Activated naive CD4-positive, alpha-beta T cell treated with anti-CD3 and anti-CD28 coated beads, Interleukin-2, amount 50 U/mL, for 72 hours (primary cell): ENCODE data around the gene FMNL2. TPM values are rescaled to one million over a fixed set of nuclear protein-coding genes. Genes with fewer than 3 reads are reported as not detected.

Experiments
- ATAC-seq, 2 donors: fragments of 150-1000 bp; cut with Tn5 transposase; 2 replicates each; pipeline ENCODE4 v1.10.0; 2021; ENCODE audit warnings: mild to moderate bottlenecking in 2 of 2, moderate library complexity in 2 of 2
- DNase-seq, 2 donors: peaks; one replicate each; pipeline ENCODE4 v3.0.0; 2021 to 2022; ENCODE audit warnings: low spot score in 2 of 2
- H3K27ac Mint-ChIP-seq, 2 donors: one replicate each; pipeline ENCODE4 v1.8.0; 2022; ENCODE audit warnings: mild to moderate bottlenecking in 2 of 2, mixed read lengths in 2 of 2
- H3K36me3 Mint-ChIP-seq, 2 donors: one replicate each; pipeline ENCODE4 v1.8.0; 2022; ENCODE audit warnings: mixed read lengths in 2 of 2
- H3K9me3 Mint-ChIP-seq, 2 donors: one replicate each; pipeline ENCODE4 v1.8.0; 2022; ENCODE audit warnings: mixed read lengths in 2 of 2
- total RNA-seq, 2 donors: library from RNA; stranded (reverse); gene quantifications; one replicate each; pipeline ENCODE4 v1.2.3, GENCODE V29; 2022

The FMNL2 gene
- total RNA-seq, 2 donors from 2014 or later = 0.34 to 8.0 TPM

DNA sequence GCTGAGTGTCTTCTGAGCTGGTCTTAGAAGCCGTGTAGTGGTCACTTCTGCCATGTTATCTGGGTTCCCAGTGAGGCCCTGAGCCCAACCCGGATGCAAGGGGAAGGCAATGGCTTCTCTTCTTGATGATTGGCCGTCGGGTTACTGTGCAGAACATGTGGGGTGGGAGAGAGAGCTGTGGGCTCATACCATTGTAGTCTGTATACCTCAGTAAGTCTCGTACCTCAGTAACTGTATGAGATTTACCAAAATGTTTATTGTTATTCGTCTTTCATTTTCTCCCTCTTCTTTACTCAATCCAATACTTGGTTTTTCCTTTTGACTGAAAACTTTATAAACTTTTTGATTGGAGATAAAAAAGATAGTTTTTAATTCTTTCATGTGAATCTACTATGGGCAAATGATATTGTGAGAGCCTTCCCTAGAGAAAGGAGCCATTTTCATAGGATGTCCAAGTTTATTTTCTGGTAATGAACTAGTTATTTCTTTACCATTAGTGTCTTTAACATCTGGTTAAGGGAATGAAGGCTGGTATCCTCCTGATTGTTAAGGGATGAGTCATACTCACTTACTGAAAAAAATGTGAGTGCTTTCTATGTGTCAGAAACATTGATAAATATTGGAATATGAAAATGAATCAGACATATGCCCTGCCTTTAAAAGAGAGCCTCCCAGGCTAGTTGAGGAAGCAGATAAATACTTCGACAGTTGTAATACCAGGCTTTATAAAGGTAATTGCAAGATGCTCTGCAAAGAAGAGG, 252.4 kb downstream of the FMNL2 start:
- H3K9me3 Mint-ChIP-seq = no peaks in the 10 kb centered on the region
- ATAC-seq (peak in 1 of 2 donors; percentile 82), DNase-seq (no peak)
- peak overlapping the region in 1 of 2 donors; percentile 82 for H3K27ac Mint-ChIP-seq
- H3K36me3 Mint-ChIP-seq = peaks cover 0 to 6% of the 10 kb centered on the region in 2 donors

DNA sequence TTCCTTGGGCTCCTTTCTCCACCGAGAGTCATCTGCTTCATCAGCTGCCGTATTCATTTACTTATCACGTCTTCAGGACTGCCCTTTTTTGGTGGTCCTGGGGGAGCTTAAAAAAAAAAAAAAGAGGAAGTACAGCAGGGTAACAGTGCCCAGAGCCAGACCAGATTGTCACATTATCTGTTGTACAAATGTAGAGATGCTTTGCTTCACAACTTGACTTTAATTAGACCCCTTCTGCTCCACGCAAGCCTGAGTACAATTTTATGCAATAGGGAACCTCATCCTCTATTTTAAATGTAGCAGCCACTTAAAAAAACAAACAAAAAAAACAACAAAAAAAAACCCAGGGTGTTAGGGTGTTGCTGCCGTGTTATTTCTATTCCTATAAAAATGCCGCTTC, 254.0 kb downstream of the FMNL2 start:
- no peak for ATAC-seq
- no peak for DNase-seq
- Mint-ChIP-seq H3K9me3 (no peaks in the 10 kb centered on the region), H3K27ac (no peak overlapping the region), H3K36me3 (peaks cover 0 to 6% of the 10 kb centered on the region in 2 donors)

GRCh38 chr2:152594022-152594766, 259.2 kb downstream of the FMNL2 start:
- Mint-ChIP-seq H3K27ac (peak overlapping the region in 1 of 2 donors; percentile 29), H3K9me3 (no peaks in the 10 kb centered on the region), H3K36me3 (no peaks in the 10 kb centered on the region)
- ATAC-seq (peak; percentile 85 to 95), DNase-seq (no peak)

- peak in 1 of 2 donors; percentile 9 for ATAC-seq
- Mint-ChIP-seq H3K27ac (no peak overlapping the region), H3K36me3 (no peaks in the 10 kb centered on the region), H3K9me3 (no peaks in the 10 kb centered on the region)
- no peak for DNase-seq
These were observed 259.8 kb downstream of the FMNL2 start for GRCh38 chr2:152594792-152595191.

- H3K36me3 Mint-ChIP-seq = no peaks in the 10 kb centered on the region
- ATAC-seq (no peak), DNase-seq (no peak)
- no peak overlapping the region for H3K27ac Mint-ChIP-seq
- no peaks in the 10 kb centered on the region for H3K9me3 Mint-ChIP-seq
These were observed 264.2 kb downstream of the FMNL2 start for GRCh38 chr2:152598975-152599759.

GRCh38 chr2:152600051-152600657, 265.2 kb downstream of the FMNL2 start:
- ATAC-seq (no peak), DNase-seq (no peak)
- no peaks in the 10 kb centered on the region for H3K36me3 Mint-ChIP-seq
- H3K27ac Mint-ChIP-seq = no peak overlapping the region
- H3K9me3 Mint-ChIP-seq = no peaks in the 10 kb centered on the region

- no peak for DNase-seq
- no peaks in the 10 kb centered on the region for H3K9me3 Mint-ChIP-seq
- H3K36me3 Mint-ChIP-seq = no peaks in the 10 kb centered on the region
- no peak for ATAC-seq
- H3K27ac Mint-ChIP-seq = no peak overlapping the region
These were observed 265.7 kb downstream of the FMNL2 start for GRCh38 chr2:152600697-152601096.

GRCh38 chr2:152602750-152603149, 267.8 kb downstream of the FMNL2 start:
- Mint-ChIP-seq H3K9me3 (no peaks in the 10 kb centered on the region), H3K36me3 (no peaks in the 10 kb centered on the region), H3K27ac (no peak overlapping the region)
- DNase-seq (no peak), ATAC-seq (no peak)

GRCh38 chr2:152603166-152603565, 268.2 kb downstream of the FMNL2 start:
- H3K9me3 Mint-ChIP-seq = no peaks in the 10 kb centered on the region
- DNase-seq = no peak

DNA sequence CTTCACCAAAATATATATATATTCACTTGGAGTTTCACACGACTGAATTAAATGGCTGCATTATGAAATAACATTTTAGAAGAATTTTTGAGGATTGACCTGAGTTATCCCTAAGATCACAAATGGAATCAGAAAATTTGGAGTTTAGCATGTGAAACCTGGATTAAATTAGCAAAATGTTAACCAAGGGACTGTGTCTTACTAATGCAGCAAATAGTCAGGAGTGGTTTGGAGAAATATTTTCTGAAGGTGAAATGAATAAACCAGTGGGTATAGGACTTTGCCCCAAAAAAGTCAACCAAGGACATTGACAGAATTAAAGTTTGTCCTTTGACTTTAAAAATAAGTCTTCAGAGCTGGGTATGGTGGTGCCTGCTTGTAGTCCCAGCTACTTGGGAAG, 271.1 kb downstream of the FMNL2 start:
- Mint-ChIP-seq H3K27ac (no peak overlapping the region), H3K9me3 (no peaks in the 10 kb centered on the region), H3K36me3 (no peaks in the 10 kb centered on the region)
- ATAC-seq (no peak), DNase-seq (no peak)

More at GRCh38 chr2:152603166-152603565, 268.2 kb downstream of the FMNL2 start:
- H3K27ac Mint-ChIP-seq = no peak overlapping the region
- no peaks in the 10 kb centered on the region for H3K36me3 Mint-ChIP-seq
- no peak for ATAC-seq

- no peak for DNase-seq
- Mint-ChIP-seq H3K9me3 (no peaks in the 10 kb centered on the region), H3K27ac (no peak overlapping the region), H3K36me3 (no peaks in the 10 kb centered on the region)
- ATAC-seq = no peak
These were observed 272.0 kb downstream of the FMNL2 start for GRCh38 chr2:152606941-152607340.

- DNase-seq = no peak
- no peak for ATAC-seq
- no peaks in the 10 kb centered on the region for H3K36me3 Mint-ChIP-seq
- H3K9me3 Mint-ChIP-seq = no peaks in the 10 kb centered on the region
- no peak overlapping the region for H3K27ac Mint-ChIP-seq
These were observed 272.9 kb downstream of the FMNL2 start for GRCh38 chr2:152607793-152608300.

DNA sequence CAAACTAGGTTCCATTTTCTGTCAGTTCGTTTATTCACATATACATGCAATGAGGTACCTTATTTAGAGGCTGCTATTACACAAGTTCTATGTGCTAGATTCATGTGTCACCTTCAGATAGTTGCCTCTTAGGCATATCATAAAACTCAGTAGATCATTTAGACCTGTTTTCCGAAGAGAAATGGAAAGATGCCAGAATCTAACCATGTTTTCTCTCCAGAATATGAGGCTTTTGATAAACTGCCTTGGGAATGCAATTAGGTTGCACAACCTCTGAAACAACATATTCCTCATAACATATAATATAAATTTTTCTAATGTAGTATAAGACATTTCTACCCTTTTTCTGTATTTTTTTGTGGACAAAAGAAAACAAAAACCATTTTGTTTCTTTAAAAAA, 274.2 kb downstream of the FMNL2 start:
- Mint-ChIP-seq H3K36me3 (no peaks in the 10 kb centered on the region), H3K9me3 (no peaks in the 10 kb centered on the region), H3K27ac (no peak overlapping the region)
- DNase-seq = no peak
- ATAC-seq = no peak

- ATAC-seq (no peak), DNase-seq (no peak)
These were observed 274.7 kb downstream of the FMNL2 start for GRCh38 chr2:152609699-152610098.

DNA sequence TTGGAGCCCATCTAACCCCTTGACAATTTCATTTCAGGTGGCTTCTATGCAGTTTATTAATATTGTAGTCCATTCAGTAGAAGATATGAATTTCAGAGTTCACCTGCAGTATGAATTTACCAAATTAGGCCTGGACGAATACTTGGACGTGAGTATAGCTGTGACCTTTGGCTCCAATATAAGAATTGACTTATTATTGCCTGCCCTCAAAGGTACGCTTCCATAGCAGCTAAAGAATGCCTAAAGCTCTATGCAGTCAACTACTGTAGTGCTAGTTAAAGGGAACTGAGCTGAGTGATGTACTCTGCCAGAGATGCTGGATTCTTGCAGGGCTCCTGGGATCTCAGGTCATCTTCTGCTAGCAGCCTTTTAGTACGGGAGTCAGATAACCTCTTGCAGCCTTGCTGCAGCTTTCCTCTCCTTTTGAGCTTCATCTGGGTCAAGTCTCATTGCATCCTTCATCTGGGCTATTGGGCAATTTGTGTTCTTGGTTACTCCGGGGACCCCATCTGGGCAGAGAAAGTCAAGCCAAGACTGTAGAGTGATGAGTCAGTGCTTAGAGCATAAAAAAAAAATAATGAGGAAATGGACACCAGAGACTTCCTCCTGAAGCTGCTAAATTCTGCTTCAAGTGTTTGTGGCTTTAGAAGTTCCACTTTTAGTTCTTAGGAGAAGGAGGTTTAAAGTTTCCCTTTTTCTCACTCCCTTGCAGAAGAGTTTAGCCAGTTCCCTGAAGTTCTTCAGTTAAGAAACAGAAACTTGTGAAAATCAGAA, 276.7 kb downstream of the FMNL2 start:
- Mint-ChIP-seq H3K27ac (peak overlapping the region in 1 of 2 donors; percentile 14), H3K36me3 (no peaks in the 10 kb centered on the region), H3K9me3 (no peaks in the 10 kb centered on the region)
- DNase-seq (no peak), ATAC-seq (peak in 1 of 2 donors; percentile 57)

More at GRCh38 chr2:152609699-152610098, 274.7 kb downstream of the FMNL2 start:
- Mint-ChIP-seq H3K9me3 (no peaks in the 10 kb centered on the region), H3K27ac (no peak overlapping the region), H3K36me3 (no peaks in the 10 kb centered on the region)

GRCh38 chr2:152613235-152613634, 278.3 kb downstream of the FMNL2 start:
- ATAC-seq (no peak), DNase-seq (no peak)
- no peak overlapping the region for H3K27ac Mint-ChIP-seq
- no peaks in the 10 kb centered on the region for H3K36me3 Mint-ChIP-seq
- H3K9me3 Mint-ChIP-seq = no peaks in the 10 kb centered on the region
